Activated CD8-positive, alpha-beta memory T cell treated with anti-CD3 and anti-CD28 coated beads for 4 hours (primary cell): ENCODE results near the gene PLEKHA5.
"Not testable (repeated sequence)": the region's sequence is repeated elsewhere in the genome, so short reads cannot be mapped to it uniquely, and the experiment has no call there.

Experiments used
- DNase-seq, 2 donors: peaks; one replicate each; pipeline ENCODE4 v3.0.0-alpha.2; 2020; ENCODE audit warnings: low read depth in 2 of 2

The PLEKHA5 gene

DNA sequence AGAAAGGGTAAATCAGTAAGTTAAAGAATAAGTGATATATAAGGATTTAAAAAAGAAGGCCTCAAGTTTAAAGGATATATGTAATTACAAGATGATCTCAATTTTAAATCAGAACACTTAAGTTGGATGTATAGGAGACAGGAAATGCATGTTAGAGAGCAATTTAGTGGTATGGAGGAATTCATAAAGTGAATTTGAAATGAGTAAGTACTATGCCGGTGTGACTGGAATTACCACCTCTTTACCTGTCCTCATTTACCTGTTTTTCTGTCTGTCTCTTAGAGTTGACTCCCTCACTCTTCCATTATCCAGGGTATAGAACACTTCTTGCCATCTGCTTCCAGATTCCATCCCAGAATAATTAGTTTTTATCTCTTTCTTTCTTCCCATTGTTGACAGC is 73.5 kb downstream of the PLEKHA5 start:
- DNase-seq = no peak

DNA sequence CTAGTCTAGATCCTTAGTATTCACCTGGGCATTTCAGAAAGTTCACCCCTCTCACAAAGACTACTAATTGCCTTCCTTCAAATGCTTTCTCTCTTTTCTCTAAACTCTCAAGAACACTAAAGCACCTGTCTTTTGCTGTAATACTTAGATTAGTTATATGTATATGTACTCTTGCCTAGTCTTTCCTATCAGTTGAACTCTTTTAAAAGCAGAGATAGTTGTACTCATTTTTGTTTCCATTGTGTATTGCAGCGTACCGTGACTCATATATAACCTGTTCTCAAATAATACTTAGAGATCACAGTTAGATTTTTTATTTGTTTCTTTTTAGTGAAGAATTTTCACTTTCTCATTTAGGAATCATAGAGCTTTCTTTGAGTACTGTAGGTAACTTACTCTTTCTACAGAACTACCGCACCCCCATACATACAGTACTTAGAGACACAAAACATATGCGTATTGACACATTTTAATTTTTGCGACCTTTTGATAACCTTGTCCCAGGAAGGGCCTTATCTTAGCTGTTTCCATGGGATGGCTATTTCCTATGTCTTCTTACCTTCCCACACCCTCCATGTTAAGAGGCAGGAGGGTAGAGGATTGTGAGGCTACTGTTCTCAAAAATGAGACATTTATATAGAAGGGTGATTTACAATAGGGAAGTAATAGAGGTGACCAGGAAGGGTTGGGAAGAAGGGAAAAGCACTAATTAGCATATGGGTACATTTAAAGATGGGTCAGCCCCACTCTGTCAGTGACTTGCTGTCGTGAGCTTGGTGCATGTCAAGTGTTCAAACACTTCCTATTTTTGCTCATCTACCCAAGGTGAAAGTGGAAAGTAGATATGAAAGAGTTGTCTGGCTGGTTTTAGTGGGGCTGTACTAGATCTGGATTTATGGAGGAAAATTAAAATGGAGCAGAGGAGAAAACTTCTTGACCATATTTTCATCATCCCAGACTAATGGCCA is 74.3 kb downstream of the PLEKHA5 start:
- DNase-seq = no peak

DNA sequence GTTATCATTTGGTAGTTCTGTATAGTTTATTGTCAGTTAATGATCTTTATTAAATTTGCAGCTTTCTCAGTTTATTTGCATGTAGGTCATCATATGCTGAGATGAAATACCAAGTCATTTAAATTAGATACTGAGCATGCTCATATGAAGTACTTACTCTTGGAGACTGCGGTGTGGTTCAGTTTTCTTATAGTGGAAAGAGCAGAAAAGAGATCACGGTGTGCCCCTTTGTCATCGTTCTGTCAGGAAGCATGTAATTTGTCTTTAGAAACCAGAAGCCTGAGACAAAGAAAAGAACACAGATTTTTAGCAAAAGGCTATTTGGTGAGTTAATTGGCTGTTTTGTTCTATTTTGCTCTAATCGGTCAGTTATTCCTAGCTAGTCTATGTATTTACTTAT is 75.6 kb downstream of the PLEKHA5 start:
- no peak for DNase-seq

DNA sequence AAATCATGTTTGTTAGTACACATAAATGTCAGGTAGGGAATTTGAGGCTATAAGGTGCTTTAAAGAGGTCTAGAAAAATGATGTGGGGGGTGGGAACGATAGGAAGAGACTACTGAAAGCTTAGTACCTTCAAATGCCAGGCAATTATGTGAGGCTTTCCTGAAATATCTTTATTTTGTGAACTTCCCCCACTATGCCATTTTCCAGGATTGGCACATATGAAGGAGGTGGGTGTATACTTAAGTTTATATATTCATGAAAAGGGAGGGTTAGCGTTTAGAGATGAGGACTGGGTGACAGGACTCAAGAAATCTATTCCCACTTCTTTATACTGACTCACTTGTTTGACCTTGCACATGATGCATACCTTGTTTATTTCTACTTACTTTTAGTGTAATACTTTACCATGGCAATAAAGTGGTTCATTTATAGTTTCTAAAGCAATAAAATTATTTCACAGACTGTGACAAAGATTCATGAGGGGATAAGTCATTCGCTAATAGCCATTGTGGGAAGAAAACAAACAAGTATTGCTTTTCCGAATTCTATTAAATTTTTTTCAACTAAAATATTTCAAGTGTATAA is 77.1 kb downstream of the PLEKHA5 start:
- DNase-seq = no peak

DNA sequence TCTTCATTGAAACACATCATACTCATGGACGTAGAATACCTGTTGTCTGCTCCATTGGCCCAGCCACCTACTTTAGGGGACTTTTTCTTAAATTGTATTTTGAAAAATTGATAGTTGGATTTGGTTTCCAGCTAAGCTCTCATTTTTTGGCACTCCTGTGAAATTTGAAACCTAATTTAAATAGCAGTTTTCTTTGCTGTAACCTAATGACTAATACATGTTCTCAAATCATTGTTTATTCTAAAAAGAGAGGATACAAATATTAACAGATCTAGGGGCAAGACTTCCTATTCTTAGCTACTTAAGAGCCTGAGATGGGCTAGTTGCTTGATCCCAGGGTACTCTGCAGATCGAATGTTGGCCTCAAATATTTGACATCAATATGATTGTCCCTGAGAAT is 78.9 kb downstream of the PLEKHA5 start:
- DNase-seq = no peak

DNA sequence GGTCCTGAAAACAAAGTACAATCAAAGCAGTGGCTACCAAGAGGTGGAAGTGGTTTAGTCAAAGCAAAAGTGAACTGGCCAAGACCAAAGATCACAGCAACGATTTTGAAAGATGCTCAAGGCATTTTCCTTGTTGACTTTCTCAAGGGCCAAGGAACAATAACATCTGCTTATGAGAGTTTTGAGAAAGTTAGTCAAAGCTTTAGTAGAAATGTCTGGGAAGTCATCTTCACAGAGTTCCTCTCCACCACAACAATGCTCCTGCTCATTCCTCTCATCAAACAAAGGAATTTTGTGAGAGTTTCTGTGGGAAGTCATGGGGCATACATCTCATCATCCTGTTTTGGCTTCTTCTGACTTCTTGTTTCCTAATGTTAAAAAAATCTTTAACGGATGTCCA is 80.1 kb downstream of the PLEKHA5 start:
- DNase-seq = no peak

DNA sequence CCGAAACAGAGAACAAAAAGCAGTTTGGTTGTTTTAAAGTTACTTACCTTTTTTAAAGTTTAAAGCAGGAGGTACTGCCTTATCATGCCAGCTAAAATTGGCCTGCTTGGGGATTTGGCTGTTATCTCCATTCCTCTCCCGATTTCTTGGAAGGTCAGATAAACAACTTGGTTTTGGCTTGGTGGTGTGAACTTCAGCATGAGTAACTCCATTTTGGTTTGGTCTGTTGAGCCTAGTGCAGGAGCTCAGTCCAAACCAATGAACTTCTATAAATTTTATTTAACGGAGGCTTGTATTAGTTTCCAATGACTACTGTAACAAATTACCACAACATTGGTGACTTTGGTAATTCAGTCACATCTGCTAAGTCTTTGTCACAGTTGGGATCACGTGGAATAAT is 82.3 kb downstream of the PLEKHA5 start:
- no peak for DNase-seq

DNA sequence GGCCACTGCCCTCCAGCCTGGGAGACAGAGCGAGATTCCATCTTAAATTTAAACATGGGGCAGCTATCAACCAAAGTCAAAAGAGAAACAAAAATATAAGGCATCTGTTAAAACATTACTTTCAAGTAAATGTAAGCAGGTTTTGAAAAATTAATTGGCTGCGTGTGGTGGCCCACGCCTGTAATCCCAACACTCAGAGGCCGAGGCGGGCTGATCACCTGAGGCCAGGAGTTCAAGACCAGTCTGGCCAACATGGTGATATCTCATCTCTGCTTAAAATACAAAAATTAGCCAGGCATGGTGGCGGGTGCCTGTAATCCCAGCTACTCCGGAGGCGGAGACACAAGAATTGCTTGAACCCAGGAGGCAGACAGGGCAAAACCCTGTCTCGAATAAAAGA is 82.7 kb downstream of the PLEKHA5 start:
- DNase-seq = no peak

DNA sequence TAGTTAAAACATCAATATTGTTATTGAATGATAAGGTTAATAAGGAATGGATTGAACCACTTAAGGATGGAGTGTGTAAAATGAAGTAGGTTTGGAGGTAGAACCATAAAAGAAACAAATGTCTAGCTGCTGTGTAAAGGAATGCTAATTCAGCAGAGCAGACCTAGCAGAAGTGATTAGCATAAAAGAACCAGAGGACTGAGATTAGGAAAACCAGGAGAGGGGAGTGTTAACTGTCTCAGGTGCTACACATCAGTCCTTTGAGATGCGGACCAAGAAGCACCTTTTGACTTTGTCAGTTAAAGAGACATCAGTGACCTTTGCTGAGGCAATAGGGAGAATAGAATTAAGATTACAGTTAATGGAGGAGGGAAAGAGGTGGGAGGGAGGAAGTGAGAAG is 84.5 kb downstream of the PLEKHA5 start:
- DNase-seq = no peak

DNA sequence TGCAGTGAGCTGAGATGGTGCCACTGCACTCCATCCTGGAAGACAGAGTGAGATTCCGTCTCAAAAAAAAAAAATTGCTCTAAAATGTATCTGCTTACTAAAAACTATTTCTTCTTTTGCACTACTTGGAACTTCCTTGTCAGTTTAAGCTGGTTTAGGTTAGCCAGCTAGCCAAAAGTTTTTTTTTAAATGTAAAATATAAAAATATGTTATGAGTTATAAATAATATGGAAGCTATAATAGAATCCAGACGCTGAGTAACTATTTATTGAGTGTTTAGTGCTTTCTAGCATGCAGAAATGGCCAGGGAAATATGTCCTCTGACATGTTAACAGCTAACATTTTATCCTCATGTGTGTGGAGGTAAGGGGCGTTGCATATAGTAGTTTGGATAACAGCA is 85.6 kb downstream of the PLEKHA5 start:
- no peak for DNase-seq

DNA sequence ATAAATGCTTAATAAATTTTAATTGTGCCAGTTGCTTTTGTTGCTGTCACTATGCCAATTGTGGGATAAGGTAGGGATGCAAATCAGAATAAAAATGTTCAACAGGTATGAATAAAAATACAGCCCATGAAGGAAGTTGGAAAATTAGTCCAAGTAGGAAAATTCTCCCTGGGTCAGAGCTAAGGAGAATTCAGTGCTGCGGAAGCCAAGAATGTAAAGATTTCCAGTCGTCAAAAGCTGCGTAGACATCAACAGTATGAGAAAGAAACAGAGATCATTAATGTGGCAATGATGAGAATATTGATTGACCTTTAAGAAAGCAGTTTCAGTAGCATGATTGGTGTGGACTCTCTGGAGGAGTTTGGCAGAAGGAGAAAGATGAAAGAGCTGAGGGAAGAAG is 87.9 kb downstream of the PLEKHA5 start:
- no peak for DNase-seq

DNA sequence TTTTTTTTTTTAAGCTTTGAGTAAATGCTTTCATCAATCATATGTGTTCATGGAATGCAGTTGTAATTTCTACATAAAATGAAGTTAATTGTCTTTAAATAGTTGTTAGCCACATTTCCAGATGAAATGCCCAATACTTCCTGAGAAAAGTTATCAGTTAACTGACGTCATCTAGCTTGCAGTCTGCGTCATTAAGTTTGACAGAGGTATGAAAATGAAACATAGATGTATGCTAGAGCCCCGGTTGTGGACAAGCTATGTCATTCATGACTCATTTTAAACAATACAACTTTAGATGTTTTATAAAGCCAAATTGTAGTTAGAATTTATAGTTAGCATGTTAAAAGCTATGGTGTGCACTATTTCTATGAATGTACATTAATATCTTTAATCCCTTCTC is 90.7 kb downstream of the PLEKHA5 start:
- no peak for DNase-seq

DNA sequence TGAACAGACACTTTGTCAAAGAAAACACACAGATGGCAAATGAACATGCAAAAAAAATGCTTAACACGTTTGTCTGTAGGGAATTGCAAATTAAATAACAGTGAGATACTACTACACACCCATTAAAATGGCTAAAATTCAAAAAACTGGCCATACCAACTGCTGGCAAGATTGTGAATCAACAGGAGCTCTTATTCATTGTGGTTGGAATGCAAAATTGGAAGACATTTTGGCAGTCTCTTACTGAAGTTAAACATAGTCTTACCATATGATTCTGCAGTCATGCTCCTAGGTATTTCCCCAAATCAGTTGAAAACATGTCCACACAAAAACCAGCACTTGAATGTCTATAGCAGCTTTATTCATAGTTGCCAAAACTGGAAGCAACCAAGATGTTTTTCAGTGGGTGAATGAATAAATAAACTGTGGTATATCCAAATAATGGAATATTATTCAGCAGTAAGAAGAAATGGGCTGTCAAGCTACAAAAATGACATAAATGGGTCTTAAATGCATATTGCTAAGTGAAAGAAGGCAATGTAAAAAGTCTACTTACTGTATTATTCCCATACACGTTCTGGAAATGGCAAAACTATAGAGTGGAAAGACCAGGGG is 91.4 kb downstream of the PLEKHA5 start:
- no peak for DNase-seq

DNA sequence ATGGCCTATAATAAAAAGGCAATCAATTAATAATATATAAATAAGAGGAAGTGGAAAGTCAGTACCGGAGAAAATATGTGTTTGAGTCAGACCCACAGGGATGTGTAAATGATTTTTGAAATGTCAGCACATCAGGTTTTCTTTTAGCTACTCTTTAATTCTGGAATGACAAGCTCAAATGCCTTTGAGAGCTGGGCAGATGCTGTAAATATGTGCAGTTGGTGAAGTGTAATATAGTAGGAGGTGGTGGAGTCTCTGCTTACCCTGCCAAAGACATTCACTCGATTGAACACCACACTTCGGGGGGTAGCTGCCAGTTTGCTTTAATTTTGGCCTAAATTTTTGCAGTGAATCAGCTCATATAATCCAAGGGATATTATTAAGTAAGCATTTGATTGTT is 93.0 kb downstream of the PLEKHA5 start:
- DNase-seq = no peak

DNA sequence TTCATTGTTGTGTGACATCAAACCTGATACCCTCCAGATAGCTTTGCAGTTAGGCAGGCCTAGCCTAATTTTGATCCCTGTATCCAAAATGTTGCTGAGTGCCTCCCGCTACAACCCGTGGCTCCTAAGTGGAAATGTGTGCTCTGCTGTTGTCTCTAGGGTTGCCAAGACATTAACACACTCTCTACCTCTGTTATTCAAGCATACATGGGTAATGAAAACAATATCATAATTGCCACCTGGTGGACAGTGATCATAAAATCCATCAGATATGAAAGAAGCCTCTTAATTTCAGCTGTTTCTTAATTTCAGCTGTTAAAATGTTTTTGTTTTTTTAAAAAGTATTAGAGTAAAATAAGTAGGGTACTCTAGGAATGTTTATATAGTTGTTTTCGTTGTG is 93.5 kb downstream of the PLEKHA5 start:
- no peak for DNase-seq

DNA sequence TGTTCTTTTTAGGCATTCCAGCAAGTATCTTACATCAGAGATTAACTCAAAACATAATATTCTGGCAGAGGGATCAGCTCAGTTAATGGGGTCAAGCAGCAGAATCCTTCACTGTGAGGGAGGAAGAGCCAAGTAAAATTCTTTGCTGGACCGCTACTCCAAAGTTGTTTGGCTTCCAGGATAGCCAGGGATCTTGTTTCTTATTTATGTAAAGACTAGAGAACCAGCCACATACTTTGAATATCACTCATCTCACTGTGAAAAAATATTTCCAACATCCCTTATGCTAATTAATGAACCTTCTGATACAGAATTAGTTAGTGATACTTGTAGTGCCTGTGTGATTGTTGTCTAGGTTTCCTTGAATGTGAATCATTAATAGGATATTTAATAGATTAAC is 94.2 kb downstream of the PLEKHA5 start:
- DNase-seq = no peak

DNA sequence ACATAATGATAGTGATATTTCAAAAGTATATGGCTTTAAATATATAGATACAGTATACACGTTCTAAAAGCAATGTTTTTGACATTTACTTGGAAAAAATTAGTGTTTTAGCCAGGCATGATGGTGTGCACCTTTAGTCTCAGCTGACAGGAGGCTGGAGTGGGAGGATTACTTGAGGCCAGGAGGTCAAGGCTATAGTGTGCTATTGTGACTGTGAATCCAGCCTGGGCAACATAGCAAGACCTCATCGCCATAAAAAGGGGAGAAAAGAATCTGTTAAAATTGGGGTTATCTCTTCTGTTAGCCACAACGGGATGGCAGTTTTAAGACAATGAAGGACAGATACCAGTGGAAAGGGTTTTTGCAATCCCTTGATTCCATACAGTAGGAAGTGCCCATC is 95.2 kb downstream of the PLEKHA5 start:
- DNase-seq = no peak

DNA sequence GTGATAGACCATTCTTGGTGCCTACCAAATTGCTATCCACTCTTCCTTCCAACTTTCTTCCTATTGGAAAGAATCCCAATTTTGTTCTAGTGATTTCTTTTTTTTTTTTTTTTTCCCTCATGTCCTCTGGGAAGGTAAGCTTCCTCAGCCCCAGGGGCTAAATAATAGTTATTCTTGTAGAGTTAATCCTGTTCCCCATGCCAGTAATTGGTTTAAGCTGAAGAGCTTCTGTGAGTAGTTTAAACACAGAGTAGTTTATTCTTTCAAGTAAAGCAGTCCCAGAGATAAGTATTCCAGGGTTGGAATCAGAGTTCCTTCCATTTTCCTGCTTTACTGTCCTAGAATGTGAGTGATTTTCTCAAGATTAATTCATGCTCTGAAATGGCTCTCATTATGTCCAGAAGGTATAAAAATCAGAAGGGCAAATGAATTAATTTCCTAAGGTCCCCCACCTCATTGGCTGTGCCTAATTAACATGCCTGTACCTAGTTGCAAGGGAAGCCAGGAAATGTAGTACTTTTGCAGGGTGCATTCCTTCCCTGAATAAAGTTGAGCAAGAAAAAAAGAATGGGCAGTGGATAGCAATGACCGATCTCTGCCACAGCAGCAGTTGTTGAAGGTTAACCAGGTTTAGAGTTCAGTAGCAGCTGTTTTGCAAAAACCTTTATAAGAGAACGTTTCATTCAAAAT is 97.8 kb downstream of the PLEKHA5 start:
- DNase-seq = no peak

DNA sequence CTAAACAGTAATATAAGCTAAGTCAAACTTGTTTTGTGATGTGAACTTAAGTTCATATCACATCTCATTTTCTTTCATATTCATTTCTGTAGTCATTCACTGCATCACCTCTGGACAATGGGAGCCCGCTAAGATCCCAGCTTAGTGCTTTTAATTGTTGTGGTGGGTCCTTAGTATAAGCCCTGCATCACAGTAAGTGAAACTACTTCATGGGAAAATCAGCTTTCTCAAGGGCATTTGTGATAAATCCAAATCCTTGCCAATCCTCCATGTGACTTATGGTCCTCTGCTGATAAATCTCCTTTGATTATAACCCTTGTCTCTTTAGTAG is 98.3 kb downstream of the PLEKHA5 start:
- no peak for DNase-seq

DNA sequence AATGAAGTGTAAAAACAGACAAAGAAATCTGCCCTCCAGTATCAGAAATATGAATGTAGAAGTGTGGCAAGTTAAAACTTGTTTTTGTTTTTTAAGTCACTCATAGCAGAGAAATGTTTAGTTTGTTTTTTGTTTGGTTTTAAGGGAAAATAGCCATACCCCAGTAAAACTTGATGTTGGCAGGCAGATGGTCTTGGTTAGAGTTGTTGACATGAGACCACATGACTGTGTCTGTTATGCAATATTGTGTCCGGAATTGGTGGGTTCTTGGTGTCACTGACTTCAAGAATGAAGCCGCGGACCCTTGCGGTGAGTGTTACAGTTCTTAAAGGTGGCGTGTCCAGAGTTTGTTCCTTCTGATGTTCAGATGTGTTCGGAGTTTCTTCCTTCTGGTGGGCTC is 99.5 kb downstream of the PLEKHA5 start:
- not testable (repeated sequence) for DNase-seq

DNA sequence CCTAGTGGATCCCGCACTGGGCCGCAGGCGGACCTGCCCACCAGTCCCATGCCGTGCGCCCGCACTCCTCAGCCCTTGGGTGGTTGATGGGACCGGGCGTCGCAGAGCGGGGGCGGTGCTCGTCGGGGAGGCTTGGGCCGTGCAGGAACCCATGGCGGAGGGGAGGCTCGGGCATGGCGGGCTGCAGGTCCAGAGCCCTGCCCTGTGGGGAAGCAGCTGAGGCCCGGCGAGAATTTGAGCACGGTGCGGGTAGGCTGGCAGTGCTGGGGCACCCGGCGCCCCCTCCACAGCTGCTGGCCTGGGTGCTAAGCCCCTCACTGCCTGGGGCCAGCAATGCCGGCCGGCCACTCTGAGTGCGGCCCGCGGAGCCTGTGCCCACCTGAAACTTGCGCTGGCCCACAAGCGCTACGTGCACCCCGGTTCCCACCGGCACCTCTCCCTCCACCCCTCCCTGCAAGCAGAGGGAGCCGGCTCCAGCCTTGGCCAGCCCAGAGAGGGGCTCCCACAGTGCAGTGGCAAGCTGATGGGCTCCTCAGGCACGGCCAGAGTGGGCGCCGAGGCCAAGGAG is 100.8 kb downstream of the PLEKHA5 start:
- no peak for DNase-seq

DNA sequence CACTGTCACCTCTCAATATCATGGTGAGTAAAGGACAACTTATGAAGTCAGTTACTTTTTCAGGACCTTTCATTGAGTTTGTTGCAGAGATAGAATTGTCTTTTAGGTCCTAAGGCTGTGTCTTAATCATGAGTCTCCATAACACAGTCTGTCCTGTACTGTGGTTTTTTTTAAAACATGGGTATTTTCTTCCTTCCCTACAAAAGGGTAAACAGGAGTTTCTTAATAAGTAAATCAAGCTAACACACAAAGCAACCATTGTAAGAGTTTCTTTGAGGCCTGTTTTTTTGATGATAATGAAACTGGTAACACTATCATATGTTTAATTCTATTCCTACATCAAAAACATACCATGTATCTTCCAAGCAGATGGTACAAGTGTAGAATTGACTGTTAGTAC is 101.4 kb downstream of the PLEKHA5 start:
- DNase-seq = no peak
